KG1 (cell line): ENCODE results near the gene MEP1B.

ENCODE experiments used
- DNase-seq: peaks from one replicate; lab custom pipeline; 2025; lab: John Stamatoyannopoulos, UW

The MEP1B gene

DNA sequence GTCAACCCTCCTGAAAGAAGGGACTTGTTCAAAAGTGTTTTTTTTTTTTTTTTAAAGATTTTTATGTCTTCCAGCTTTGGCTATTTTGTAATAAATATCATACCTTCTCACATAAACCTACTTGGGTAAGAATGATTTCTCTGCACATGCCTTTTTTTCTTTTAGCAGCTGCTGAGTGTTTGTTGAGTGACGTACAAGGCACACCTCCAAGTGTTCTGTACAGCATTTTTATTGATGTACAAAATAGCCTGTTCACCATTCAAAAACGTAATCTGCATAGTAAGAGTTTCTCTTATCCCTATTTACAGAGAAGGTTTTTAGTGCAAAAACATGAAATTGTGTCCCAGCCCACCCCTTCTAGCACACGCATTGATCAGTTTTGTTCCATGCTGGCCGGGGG is 77.6 kb downstream of the MEP1B start:
- DNase-seq: no peak
